NCI-H1417 treated with DMSO at 0.1 percent for 48 hours (cell line): ENCODE results near the gene SLC35E2B.
"Not testable (repeated sequence)": the region's sequence is repeated elsewhere in the genome, so short reads cannot be mapped to it uniquely, and the experiment has no call there.

Experiments
- DNase-seq: peaks from one replicate; lab custom pipeline; 2025; lab: John Stamatoyannopoulos, UW

SLC35E2B gene

DNA sequence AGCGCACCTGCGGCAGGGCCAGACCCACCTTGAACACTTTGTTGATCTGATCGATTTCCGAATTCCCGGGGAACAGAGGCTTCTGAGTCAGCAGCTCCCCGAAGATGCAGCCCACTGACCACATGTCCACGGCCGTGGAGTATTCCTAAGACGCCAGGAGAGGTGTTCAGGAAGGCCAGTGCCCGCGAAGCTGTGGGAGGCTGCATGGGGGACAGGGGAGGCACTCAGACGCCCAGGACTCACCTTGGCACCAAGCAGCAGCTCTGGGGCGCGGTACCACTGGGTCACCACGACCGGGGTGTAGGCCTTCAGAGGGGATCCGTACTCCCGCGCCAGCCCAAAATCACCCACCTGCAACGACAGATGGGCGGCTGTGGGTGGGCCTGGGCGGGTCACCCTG, 11.2 kb upstream of the SLC35E2B start:
- no peak for DNase-seq

DNA sequence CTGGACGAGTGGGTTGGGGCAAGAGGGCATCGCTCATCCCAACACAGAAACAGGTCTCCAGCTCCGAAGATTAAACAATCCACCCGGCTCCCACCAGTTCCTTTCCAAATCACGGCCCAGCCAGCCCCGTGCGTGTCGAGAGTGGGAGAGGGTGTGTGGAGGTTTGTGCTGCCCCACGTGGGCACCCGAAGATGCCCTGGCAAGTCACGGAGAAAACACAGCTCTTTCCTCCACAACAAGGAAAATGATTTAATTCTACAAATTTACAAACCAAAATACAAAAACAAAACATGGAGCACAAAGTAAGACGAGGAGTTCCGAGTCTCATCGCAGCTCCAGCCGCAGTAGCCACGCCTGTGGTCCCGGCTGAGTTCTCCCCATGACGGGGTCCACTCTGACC, 9.9 kb upstream of the SLC35E2B start:
- not testable (repeated sequence) for DNase-seq

DNA sequence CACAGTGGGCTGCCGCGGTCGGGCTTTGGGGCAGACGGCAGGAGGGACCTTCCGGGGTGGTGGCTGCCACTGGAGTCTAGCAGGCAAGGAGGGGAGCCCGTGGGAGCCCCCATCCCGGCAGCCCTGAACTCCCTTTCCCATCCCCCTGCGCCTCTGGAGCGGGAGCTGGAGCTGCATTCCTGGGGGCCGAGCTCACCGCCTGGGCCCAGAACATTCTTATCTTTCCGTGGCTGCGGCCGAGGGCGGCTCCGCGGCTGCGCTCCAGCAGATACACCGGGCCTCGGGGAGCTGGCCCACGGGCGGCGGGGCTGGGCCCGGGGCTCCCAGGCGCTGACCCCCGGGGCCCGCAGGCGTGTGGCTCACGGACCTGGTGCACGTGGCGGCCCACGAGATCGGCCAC, 8.0 kb upstream of the SLC35E2B start:
- not testable (repeated sequence) for DNase-seq

DNA sequence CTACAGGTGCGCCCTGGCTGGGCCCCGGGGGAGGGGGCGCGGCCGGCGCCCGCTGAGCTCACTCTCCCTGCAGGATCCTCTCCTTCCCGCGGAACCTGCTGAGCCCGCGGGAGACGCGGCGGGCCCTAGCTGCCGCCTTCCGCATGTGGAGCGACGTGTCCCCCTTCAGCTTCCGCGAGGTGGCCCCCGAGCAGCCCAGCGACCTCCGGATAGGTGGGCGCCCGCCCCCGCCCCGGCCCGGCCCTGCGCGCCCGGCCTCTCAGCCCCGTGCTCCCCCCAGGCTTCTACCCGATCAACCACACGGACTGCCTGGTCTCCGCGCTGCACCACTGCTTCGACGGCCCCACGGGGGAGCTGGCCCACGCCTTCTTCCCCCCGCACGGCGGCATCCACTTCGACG, 7.5 kb upstream of the SLC35E2B start:
- DNase-seq = not testable (repeated sequence)

DNA sequence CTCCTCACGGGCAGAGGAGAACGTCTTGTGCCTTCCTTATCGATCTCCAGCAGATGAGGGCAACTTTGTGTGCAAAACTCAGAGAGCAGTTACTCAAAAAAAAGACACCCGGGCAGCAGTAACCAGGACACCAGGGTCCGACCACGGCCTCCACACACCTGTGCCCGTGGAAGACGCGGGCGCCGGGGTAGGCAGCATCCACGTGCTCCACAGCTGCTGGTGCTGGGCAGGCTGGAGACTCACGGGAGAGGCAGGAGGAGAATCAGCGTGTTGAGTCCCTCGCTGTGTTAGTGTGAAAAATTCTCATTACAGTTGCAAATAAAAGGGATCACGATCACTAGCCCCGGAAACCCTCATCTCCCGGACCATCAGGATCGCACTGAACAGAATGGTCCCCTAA, 6.5 kb upstream of the SLC35E2B start:
- not testable (repeated sequence) for DNase-seq

DNA sequence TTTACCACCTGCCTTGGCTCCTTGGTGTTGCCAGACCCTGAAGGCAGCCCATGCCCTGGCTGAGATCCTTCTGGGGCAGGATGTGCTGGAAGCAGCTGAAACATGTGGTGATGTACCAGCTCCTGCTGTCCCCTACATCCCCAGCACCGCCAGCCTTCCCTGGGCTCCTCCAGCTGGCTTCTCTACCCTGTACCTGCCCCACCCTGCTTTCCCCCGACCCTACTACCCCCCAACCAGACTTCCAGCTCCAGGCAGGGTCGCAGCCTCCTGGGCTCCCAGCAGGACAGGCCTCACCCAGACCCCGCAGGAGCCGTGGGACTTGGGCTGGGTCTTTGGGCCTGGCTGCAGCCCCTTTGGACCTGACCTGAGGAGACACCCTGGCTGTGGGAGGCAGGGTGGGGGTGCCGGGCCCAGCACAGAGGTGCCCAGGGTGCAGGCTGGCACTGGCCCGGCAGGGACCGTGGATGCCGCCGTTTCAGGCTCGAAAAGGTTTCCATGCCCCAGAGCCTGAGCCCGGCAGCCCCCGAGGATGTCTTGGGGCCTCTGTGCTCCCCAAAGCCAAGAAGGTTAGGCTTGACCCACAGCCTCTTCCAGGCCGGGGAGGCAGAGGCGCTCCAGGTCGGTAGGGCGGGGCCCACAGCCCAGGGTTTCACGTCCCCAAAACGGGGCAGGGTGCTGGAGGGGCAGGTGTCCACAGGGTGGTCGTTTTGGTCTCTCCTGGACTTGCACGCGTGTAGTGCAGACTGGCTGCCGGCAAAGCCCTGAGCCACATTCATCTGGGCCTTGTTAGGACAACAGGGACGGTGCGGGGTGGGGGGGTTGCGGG, 5.0 kb upstream of the SLC35E2B start:
- DNase-seq = not testable (repeated sequence)

DNA sequence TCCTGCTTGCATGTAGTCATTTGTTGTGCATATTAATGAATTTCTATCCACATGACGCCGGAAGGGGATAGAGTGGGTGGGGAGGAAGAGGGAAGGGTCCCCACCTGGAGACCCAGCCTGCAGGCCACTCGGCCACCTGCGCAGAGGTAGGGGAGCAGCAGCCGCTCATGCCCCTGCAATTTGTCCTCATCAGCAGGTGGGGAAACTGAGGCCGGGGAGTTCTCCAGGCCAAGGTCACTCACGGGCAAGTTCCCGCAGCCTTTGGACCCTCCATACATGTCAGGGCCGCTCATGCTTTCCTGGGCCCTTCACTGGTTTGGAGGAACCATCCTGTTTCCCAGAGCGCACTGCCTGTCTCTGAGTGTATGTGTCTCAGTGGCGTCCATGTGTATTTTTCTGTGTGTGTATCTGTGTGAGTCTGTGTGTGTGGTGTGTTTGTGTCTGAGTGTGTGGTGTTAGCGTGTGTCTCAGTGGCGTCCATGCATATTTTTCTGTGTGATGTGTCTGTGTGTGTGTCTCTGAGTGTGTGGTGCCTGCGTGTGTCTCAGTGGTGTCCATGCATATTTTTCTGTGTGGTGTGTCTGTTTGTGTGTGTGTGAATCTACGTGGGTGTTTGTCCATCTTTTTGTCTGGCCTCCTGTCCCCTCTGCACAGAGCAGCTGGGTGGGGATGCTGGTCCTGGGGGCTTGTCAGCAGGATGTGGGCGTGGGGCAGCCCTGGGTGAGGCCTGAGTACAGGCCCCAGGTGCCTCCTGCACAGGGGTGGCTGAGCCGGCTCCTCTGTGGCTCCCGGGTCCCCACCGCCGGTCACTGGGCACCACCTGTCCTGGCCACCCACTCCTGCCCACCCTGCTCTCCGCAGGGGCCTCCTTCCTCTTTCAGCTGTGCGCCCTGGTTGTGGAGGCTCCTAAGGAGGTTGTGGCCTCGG, 4.1 kb upstream of the SLC35E2B start:
- DNase-seq = not testable (repeated sequence)

DNA sequence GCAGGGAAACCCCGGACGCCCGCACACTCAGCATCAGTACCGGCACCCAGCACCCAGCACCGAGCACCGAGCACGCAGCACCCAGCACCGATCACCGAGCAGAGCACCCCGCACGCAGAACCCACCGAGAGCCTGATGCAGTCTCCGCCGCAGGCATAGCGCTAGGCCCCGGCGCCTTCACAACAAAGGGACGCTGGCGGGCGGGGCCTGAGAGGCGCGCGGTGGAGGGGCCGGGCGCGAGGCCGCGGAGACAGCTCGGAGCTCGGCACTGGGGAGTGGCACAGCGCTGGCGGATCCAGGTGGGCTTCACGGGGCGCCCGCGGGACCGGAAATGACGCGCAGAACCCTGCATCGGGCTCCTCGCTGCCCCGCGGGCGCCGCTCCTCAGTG, 276 bp downstream of the SLC35E2B start:
- peak; percentile 21 for DNase-seq

DNA sequence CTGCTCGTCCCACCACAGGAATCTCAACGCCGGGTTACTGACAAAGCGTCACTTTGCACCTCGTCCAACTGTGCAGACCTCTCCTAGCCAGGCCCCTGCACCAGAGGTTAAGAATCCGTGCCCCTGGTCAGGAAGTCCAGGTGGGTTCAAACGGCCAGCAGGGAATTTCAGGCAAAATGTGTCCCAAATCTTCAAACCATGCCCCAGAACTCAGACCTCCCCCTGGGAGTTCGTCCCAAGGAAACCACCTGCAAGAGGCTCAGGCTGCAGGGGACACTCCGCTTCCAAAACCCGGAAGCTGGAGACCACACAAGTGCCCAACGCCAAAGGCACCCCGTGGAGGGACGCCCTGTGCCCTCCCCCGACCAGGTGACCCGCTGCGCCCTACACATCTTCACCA, 1.2 kb downstream of the SLC35E2B start:
- not testable (repeated sequence) for DNase-seq

DNA sequence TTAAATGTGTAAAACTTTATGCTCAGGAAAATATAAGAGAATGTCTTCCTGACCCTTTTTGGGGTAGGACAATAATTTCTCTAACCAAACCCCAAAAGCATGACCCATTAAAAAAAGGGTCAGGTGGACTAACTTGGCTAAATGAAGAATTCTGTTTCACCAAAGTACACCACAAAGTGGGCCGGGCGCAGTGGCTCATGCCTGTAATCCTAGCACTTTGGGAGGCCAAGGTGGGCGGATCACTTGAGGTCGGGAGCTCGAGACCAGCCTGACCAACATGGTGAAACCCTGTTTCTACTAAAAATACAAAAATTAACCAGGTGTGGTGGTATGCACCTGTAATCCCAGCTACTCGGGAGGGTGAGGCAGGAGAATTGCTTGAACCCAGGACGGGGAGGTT, 3.1 kb downstream of the SLC35E2B start:
- DNase-seq = not testable (repeated sequence)

DNA sequence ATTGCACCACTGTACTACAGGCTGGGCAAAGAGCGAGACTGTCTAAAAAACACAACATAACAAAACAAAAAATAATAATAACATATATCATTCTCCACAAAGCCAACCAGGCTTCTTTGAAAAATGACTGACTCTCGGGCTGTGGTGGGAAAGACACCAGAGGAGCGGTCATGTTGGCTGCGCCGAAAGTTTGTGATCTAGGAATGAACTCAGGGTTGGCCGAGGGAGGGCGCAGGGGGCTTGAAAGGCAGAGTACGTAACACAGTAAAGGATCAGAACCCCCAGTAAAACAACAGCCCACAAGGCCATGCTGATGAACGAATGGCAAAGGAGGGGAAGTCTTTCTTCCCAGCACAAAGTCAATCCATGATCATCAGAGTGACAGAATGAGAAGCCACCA, 4.7 kb downstream of the SLC35E2B start:
- no peak for DNase-seq

DNA sequence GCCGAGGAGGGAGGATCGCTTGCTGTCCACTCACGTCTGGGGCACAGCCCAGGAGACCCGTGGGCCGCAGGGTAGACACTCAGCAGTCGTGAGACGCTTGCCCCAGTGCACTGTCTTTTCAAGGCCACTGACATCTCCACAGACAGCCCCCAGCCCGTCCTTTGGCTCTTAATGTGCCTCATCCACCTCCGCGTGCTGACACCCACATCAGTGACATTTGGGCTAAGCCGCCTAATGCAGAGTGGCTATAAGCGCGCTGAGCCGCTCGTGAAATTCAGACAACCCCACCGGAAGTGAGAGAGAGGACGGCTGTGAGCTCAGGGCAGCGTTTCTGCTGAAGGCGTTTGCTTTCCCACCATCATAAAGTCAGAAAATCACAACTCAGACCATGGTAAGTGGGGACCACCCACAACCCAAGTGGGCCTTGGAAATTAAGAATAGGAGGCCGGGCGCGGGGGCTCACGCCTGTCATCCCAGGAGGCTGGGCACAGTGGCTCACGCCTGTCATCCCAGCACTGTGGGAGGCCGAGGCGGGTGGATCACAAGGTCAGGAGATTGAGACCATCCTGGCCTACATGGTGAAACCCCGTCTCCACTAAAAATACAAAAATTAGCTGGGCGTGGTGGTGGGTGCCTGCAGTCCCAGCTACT, 8.4 kb downstream of the SLC35E2B start:
- no peak for DNase-seq

DNA sequence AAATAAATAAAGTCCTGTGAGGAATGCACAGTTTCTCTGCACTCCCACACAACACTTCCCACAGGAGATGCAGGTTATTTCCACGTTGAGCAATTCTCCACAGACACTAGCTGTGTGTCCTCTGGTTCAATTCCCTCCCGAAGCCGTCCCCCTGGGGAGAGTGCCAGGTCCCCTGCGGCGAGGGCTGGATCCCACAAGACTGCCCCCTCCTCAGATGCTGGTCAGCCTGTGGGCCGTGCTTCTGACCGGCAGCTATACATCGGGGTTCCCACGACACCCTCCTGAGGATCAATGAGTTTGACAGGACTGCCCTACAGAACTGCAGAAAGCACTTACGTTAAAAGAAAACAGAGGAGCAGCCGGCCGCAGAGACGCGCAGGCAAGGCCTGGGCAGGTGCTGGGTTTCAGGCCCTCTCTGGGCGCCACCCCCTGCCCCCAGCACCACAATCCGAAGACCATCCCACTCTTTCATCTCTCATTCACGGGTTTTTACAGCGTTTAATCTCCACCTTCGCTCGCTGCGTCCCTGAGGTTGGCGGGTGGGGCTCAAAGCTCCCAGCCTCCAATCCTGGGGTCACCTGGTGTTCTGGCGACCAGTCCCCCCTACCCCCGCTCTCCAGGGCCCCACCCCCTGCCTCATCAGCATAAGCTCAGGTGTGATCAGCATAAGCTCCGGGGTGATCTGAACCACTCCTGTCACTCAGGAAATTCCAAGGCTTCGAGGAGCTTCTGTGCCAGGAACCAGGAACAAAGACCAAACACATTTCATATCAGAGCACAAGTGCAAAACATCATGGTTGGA, 9.3 kb downstream of the SLC35E2B start:
- DNase-seq = no peak

DNA sequence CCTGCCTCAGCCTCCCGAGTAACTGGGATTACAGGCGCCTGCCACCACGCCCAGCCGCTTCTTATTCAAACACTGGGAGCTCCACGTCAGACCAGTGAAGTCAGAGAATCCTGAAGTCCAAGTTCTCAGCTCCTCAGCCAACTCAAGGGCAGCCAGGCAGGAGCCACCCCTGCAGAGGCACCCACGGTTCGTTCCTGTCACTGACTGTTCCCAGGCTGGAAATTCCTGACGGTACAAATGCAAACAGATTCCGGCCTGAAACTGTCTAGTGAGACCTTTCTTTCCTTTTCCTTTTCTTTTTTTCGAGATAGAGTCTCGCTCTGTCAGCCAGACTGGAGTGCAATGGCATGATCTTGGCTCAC, 11.7 kb downstream of the SLC35E2B start:
- DNase-seq = no peak

DNA sequence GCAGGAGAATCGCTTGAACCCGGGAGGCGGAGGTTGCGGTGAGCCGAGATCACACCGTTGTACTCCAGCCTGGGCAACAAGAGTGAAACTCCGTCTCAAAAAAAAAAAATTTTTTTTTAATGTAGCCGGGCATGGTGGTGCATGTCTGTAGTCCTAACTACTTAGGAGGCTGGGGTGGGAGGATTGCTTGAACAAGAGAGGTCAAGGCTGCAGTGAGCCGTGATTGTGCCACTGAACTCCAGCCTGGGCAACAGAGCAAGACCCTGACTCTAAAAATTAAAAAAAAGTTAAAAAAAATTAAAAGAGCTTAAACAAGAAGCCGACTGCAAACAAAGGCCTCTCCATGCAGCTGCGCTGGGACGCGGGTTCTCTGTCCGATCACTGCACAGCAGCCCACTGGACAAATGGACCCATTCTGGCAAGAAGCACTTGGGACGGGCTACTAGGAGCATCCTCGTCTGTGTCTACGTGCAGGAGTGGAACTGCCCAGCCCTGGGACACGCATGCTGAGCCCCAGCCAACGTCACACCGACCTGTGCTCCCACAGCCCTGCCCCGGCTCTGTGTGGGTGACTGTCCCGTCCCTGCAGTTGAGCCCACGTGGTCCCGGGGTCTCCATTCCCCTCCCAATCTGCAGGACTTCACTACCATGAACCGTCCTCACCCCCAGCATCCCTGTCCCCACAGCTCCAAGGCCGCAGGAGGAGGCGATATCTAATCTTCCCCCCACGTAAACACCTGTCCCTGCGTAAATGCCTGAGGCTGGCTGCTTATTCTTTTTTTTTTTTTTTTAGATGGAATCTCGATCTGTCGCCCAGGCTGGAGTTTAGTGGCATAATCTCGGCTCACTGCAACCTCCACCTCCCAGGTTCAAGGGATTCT, 12.3 kb downstream of the SLC35E2B start:
- no peak for DNase-seq

DNA sequence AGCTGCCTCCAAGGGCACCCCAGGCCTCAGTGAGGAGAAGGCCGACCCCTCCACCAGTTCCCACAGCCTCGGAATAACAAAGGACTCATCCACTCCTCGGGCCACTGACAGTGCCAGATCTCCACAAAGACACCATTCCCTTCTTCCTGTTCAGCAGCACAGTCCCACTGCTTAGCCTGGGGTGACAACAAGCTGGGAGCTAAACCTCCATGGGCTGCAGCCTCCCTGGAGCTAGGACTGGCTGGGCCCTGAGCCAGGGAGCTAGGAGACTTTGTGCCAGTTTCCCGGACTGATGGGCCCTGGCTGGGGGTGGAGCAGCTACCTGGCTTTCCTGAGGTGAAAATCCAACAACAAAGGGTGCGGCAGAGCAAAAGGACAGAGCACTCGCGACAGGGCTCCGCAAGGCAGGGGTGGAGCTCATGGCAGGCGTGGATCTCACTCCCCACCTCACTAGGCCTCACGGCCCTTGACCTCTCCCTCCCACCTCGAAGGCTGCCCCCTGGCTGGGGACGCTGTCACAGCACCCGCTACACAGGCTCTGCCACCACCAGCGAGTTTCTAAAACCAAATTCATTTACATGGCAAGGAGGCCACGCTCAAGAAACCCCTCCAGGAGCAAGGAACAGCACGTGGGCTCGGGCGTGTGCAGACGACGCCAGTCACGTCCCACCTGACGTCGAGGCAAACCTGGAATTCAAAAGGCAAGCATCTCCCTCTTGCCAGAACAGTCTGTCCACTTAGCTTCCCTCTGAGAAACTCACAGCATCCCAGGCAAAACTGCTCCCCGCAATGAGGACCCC, 13.8 kb downstream of the SLC35E2B start:
- no peak for DNase-seq

DNA sequence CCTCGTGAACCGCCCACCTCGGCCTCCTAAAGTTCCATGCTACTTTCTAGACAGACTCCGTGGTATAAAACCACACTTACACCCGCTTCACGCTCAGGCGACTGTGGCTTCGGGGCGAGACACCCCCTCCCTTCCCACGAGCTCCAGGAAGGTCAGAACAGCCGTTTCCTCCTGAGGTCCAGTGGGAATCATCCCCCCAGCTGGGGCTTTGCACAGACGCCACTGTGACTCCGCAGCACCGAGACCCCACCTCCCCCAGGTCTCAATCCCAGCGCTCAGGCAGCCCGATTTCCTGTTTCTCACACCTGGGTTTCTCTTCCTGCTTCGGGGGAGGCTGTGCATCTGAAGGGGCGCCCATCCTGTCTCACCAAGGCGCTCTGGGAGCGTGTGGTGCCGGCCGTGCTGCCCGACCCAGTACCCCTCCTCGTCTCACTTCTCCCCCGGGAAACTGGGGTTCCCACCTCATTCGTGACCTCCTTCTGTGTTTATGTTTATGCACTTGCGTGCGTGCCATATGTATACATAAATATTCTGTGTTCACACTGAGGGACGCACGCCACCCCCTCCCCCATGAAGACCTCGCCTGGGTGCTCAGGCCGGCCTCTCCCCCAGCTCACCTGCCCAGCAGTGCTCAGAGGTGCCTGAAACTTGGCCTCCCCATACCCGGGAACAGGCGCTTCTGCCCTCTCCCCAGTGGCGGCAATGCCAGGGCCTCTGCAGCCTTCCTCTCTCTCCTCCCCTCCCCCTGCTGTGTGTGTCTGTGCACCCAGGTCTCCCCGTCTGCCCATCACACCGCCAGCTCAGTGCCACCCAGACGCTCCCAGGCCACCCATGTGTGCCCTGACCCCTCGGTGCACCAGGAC, 14.6 kb downstream of the SLC35E2B start:
- DNase-seq = no peak

DNA sequence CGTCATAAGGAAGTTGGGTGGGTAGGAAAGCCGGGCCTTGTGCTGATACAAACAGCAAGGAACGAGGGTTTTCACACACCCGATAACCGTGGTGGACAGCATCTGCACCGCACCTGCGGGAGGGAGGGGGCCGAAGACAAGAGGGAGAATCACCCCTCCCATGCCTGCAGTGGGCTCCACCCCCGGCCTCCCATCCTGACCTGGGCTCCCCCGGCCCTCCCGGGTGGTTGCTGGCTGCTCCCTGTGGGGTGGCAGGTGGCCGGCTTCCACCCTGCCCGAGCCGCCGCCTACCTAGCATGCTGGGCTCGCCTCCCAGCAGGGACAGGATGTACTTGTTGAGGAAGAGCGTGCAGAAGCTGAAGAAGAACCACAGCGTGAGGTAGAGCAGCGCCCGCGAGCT, 16.5 kb downstream of the SLC35E2B start:
- not testable (repeated sequence) for DNase-seq

DNA sequence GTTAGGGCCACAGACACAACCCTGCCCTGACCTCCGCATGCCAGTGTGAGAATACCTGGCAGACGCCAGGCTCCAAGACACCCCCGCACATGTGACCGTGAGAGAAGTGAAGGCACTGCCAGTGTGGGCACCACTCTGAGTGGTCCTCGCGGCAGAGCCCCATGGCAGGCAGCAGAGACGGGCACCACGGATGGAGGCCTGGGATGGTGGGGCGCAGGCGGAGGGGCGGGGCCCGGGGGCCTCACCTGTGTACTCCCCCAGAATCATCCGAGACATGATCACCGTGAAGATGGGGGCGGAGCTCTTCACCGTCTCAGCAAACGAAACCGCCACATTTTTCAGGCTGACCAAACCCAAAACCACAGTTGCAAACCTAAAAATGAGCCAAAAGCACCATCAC, 17.4 kb downstream of the SLC35E2B start:
- DNase-seq = not testable (repeated sequence)
